Measurements from ENCODE around the gene GTF2E1. TPM values are rescaled to one million over a fixed set of nuclear protein-coding genes. Genes with fewer than 3 reads are reported as not detected.
A peak's percentile ranks its signal among the peaks of the same experiment; 100 is the strongest.

GTF2E1 gene
- polyA plus RNA-seq, 1 experiment = 8.1 TPM

GRCh38 chr3:120743556-120744195 lies 1.1 kb downstream of the GTF2E1 start:
- POLR2A ChIA-PET = interaction anchor here (1.4 kb wide), 1 partner anchor 147 kb away, joined by 5 read pairs; the partner anchor contains the start of gene NDUFB4

GRCh38 chr3:120745466-120745865 lies 2.9 kb downstream of the GTF2E1 start:
- TF ChIP-seq CTCF (IDR thresholded peaks at IDR 0.05; ENCODE audit: insufficient read depth, low read depth, low read length) = no peak
- Histone ChIP-seq H3K4me3 (ENCODE audit: low read depth, low read length) (no peak overlapping the region), H3K27me3 (ENCODE audit: control insufficient read depth, insufficient read depth, low read length) (no peaks in the 10 kb centered on the region), H3K36me3 (ENCODE audit: control insufficient read depth, insufficient read depth, low read length) (no peaks in the 10 kb centered on the region)
- ChIA-PET CTCF (interaction anchor here (0.6 kb wide), 1 partner anchor 23 kb away, joined by 3 read pairs; no protein-coding TSS in a partner anchor), POLR2A (no interaction called here)
- no peak for DNase-seq (ENCODE audit: low read depth)

More at GRCh38 chr3:120743556-120744195, 1.1 kb downstream of the GTF2E1 start:
- peak overlapping the region; percentile 71 for H3K4me3 ChIP-seq (ENCODE audit: low read depth, low read length)
- no peaks in the 10 kb centered on the region for H3K36me3 ChIP-seq (ENCODE audit: control insufficient read depth, insufficient read depth, low read length)
- no peak for DNase-seq (ENCODE audit: low read depth)
- no peak for TF ChIP-seq CTCF (IDR thresholded peaks at IDR 0.05; ENCODE audit: insufficient read depth, low read depth, low read length)
- H3K27me3 ChIP-seq (ENCODE audit: control insufficient read depth, insufficient read depth, low read length) = no peaks in the 10 kb centered on the region
- CTCF ChIA-PET = interaction anchor here (1.2 kb wide), 1 partner anchor 8 kb away, joined by 3 read pairs; no protein-coding TSS in a partner anchor

- DNase-seq (ENCODE audit: low read depth) = no peak
- H3K27me3 ChIP-seq (ENCODE audit: control insufficient read depth, insufficient read depth, low read length) = no peaks in the 10 kb centered on the region
- POLR2A ChIA-PET = no interaction called here
- H3K4me3 ChIP-seq (ENCODE audit: low read depth, low read length) = no peak overlapping the region
- no peak for TF ChIP-seq CTCF (IDR thresholded peaks at IDR 0.05; ENCODE audit: insufficient read depth, low read depth, low read length)
- no peaks in the 10 kb centered on the region for H3K36me3 ChIP-seq (ENCODE audit: control insufficient read depth, insufficient read depth, low read length)
- CTCF ChIA-PET = no interaction called here
Observed at GRCh38 chr3:120749843-120750242, 7.3 kb downstream of the GTF2E1 start.

- ChIA-PET POLR2A (no interaction called here), CTCF (interaction anchor here (1.4 kb wide), 1 partner anchor 8 kb away, joined by 3 read pairs; no protein-coding TSS in a partner anchor)
- no peak for DNase-seq (ENCODE audit: low read depth)
- Histone ChIP-seq H3K36me3 (ENCODE audit: control insufficient read depth, insufficient read depth, low read length) (no peaks in the 10 kb centered on the region; the same call in 1 of the 2 replicates), H3K27me3 (ENCODE audit: control insufficient read depth, insufficient read depth, low read length) (no peaks in the 10 kb centered on the region), H3K4me3 (ENCODE audit: low read depth, low read length) (no peak overlapping the region)
- TF ChIP-seq CTCF (IDR thresholded peaks at IDR 0.05; ENCODE audit: insufficient read depth, low read depth, low read length) = no peak
Observed at GRCh38 chr3:120752230-120752629, 9.7 kb downstream of the GTF2E1 start.

- ChIA-PET POLR2A (no interaction called here), CTCF (no interaction called here)
- no peaks in the 10 kb centered on the region; the same call in 1 of the 2 replicates for H3K36me3 ChIP-seq (ENCODE audit: control insufficient read depth, insufficient read depth, low read length)
- H3K4me3 ChIP-seq (ENCODE audit: low read depth, low read length) = no peak overlapping the region
- H3K27me3 ChIP-seq (ENCODE audit: control insufficient read depth, insufficient read depth, low read length) = no peaks in the 10 kb centered on the region
- TF ChIP-seq CTCF (IDR thresholded peaks at IDR 0.05; ENCODE audit: insufficient read depth, low read depth, low read length) = no peak
- no peak for DNase-seq (ENCODE audit: low read depth)
Observed at GRCh38 chr3:120752865-120753264, 10.3 kb downstream of the GTF2E1 start.

All from BJ (cell line).